RPMI7951 (cell line): Measurements from ENCODE around the gene CX3CR1. TPM values are rescaled to one million over a fixed set of nuclear protein-coding genes. Genes with fewer than 3 reads are reported as not detected.

Experiments
- DNase-seq: peaks from one replicate; pipeline ENCODE4 v3.0.0-alpha.2; 2012; ENCODE audit warnings: low read depth
- total RNA-seq: library from RNA; depleted of rRNA; stranded (reverse); fragments of >200 nt; shearing (Covaris generic); gene quantifications from 2 replicates; pipeline ENCODE4 v1.2.3, GENCODE V29; 2014; rRNA removed

The CX3CR1 gene
- total RNA-seq, 1 experiment from 2014 or later: under 0.01 TPM

GRCh38 chr3:39222939-39223338 is 56.9 kb downstream of the CX3CR1 start:
- no peak for DNase-seq

- DNase-seq: no peak
Measured at GRCh38 chr3:39222462-39222861, 57.4 kb downstream of the CX3CR1 start.

- no peak for DNase-seq
Measured at GRCh38 chr3:39221141-39221530, 58.7 kb downstream of the CX3CR1 start.

GRCh38 chr3:39220407-39221140 is 59.3 kb downstream of the CX3CR1 start:
- no peak for DNase-seq

GRCh38 chr3:39219702-39220101 is 60.1 kb downstream of the CX3CR1 start:
- no peak for DNase-seq

- DNase-seq: peak; percentile 13
Measured at GRCh38 chr3:39216176-39216790, 63.6 kb downstream of the CX3CR1 start.

GRCh38 chr3:39213613-39214012 is 66.2 kb downstream of the CX3CR1 start:
- DNase-seq: no peak

Other genes starting within 250 kb of the CX3CR1 start
- gene SCN11A, start 228.1 kb downstream of the CX3CR1 start, total RNA-seq: not detected in 2 replicates
- 26.8 and 26.9 TPM in 2 replicates for gene WDR48, start 228.0 kb downstream of the CX3CR1 start, total RNA-seq
- gene GORASP1, start 172.4 kb downstream of the CX3CR1 start, total RNA-seq: 27.9 and 29.2 TPM in 2 replicates
- gene TTC21A, start 172.4 kb downstream of the CX3CR1 start, total RNA-seq: 0.60 and 1.2 TPM in 2 replicates
- 7.4 and 8.2 TPM in 2 replicates for gene CSRNP1, start 126.4 kb downstream of the CX3CR1 start, total RNA-seq
- gene XIRP1, start 87.4 kb downstream of the CX3CR1 start, total RNA-seq: 0.12 TPM in 1 of 2 replicates, not detected in the other
- not detected in 2 replicates for gene CCR8, start 49.7 kb upstream of the CX3CR1 start, total RNA-seq
- gene SLC25A38, start 103.3 kb upstream of the CX3CR1 start, total RNA-seq: 26.1 and 27.1 TPM in 2 replicates
- gene RPSA, start 126.7 kb upstream of the CX3CR1 start, total RNA-seq: 2,327 and 2,841 TPM in 2 replicates
- gene MOBP, start 187.6 kb upstream of the CX3CR1 start, total RNA-seq: not detected in 2 replicates